Naive B cell (primary cell): ENCODE results near the gene ZNF816. TPM values are rescaled to one million over a fixed set of nuclear protein-coding genes. Genes with fewer than 3 reads are reported as not detected.

Experiments
- polyA plus RNA-seq, 6 donors: library from polyadenylated mRNA; unstranded; fragments of 300-500 nt; fragmentation: Illumina TruSeq; gene quantifications; one replicate each; pipeline ENCODE4 v1.2.3, GENCODE V29; 2021; ENCODE audit warnings: low read depth in 6 of 6

ZNF816 gene
- polyA plus RNA-seq, 6 donors from 2014 or later, result 12.1 to 22.9 (median 20.5) TPM

Other genes with a start within 250 kb of the ZNF816 start
- gene ZNF611, start 227.8 kb downstream of the ZNF816 start, polyA plus RNA-seq, result 10 to 100 TPM; 14.2 to 53.5 (median 35.9) TPM
- gene ZNF600, start 176.1 kb downstream of the ZNF816 start, polyA plus RNA-seq, result 10 to 100 TPM in 4 of 6 donors, 1 to 10 TPM in 2; 8.2 to 21.9 (median 10.6) TPM
- 10 to 100 TPM; 16.7 to 37.8 (median 19.8) TPM for gene ZNF28, start 141.2 kb downstream of the ZNF816 start, polyA plus RNA-seq
- gene ZNF468, start 105.3 kb downstream of the ZNF816 start, polyA plus RNA-seq, result 10 to 100 TPM; 22.0 to 44.5 (median 30.3) TPM
- gene ZNF320, start 65.2 kb downstream of the ZNF816 start, polyA plus RNA-seq, result 10 to 100 TPM in 2 of 6 donors, 1 to 10 TPM in 3, not detected in 1; 4.6 to 11.7 (median 7.3) TPM
- 1 to 10 TPM in 5 of 6 donors, not detected in 1; 1.7 to 5.2 (median 4.1) TPM for gene ZNF888, start 39.5 kb downstream of the ZNF816 start, polyA plus RNA-seq
- not detected for gene ERVV-1, start 51.0 kb upstream of the ZNF816 start, polyA plus RNA-seq
- not detected for gene ERVV-2, start 81.9 kb upstream of the ZNF816 start, polyA plus RNA-seq
- 10 to 100 TPM; 11.2 to 40.7 (median 25.5) TPM for gene ZNF160, start 140.5 kb upstream of the ZNF816 start, polyA plus RNA-seq
- 10 to 100 TPM in 2 of 6 donors, 1 to 10 TPM in 4; 4.6 to 22.2 (median 6.8) TPM for gene ZNF415, start 170.0 kb upstream of the ZNF816 start, polyA plus RNA-seq
- gene ZNF347, start 196.2 kb upstream of the ZNF816 start, polyA plus RNA-seq, result 10 to 100 TPM in 3 of 6 donors, 1 to 10 TPM in 3; 3.4 to 13.3 (median 9.5) TPM
- 10 to 100 TPM; 17.6 to 36.9 (median 20.0) TPM for gene ZNF665, start 230.5 kb upstream of the ZNF816 start, polyA plus RNA-seq